Jurkat, Clone E6-1 (cell line): ENCODE results near the gene NSUN2.
"Not testable (repeated sequence)": the region's sequence is repeated elsewhere in the genome, so short reads cannot be mapped to it uniquely, and the experiment has no call there.

Experiments
- DNase-seq: peaks from one replicate; pipeline ENCODE4 v3.0.0-alpha.2; 2011; ENCODE audit warnings: low read depth, low spot score
- H3K4me3 ChIP-seq: 2 replicates; pipeline ENCODE4 v1.5.1; 2011; ENCODE audit warnings: mild to moderate bottlenecking, low read length, control low read depth, moderate library complexity

NSUN2 gene

GRCh38 chr5:6572825-6573380 is 59.9 kb downstream of the NSUN2 start:
- H3K4me3 ChIP-seq = no peak overlapping the region
- DNase-seq = no peak

GRCh38 chr5:6572086-6572824 is 60.6 kb downstream of the NSUN2 start:
- no peak overlapping the region for H3K4me3 ChIP-seq
- no peak for DNase-seq

DNA sequence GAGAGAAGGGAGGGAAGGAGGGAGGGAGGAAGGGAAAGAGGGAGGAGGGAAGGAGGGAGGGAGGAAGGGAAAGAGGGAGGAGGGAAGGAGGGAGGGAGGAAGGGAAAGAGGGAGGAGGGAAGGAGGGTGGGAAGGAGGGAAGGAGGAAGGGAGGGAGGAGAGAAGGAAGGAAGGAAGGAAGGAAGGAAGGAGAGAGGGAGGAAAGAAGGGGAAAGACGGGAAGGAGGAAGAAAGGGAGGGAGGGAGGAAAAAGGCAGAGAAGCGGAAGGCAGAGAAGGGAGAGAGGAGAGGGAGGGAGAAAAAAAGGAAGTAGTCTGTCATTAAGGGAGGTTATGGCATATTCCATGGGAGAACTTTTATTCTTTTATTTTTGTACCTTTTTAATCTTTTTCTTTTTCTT is 61.2 kb downstream of the NSUN2 start:
- not testable (repeated sequence) for H3K4me3 ChIP-seq, DNase-seq

DNA sequence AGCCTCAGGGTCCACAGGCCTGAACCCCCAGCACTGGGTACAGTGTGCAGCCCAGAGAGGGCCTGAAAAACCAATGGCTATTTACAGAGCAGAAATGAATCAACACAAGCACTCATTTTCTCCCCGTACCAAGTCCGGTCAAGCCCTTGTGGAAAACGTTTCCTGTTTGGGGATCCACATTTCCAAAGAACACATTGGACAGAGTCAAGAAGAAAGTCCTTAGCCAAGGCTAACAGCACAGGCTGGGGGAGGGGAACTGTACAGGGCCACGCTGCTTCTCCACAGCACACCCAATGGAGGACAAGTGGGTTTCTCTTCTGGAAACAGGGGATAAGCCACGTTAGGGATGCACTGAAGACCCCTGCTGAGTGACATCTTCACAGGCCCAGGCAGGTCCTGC is 62.3 kb downstream of the NSUN2 start:
- no peak overlapping the region for H3K4me3 ChIP-seq
- no peak for DNase-seq

GRCh38 chr5:6568889-6569288 is 64.0 kb downstream of the NSUN2 start:
- DNase-seq = no peak
- H3K4me3 ChIP-seq = no peak overlapping the region

- no peak overlapping the region for H3K4me3 ChIP-seq
- DNase-seq = no peak
Observed at GRCh38 chr5:6568383-6568782, 64.5 kb downstream of the NSUN2 start.

DNA sequence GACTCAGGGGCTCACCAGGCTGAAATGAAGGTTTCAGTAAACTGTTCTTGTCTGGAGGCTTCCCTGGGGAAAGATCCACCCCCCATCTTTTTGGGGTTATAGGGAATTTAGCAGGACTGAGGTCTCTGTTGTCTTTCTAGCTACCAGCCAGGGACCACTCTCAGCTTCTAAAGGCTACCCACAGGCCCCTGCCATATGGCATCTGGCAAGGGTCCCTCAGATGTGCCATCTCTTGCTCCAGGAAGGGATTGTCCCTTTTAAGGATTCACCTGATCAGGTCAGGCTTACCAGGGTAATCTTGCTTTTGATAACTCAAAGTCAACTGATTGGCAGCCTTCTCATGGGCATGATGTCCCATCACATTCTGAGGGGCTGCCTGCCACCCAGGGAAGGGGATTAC is 65.0 kb downstream of the NSUN2 start:
- H3K4me3 ChIP-seq = no peak overlapping the region
- no peak for DNase-seq

GRCh38 chr5:6567068-6567467 is 65.8 kb downstream of the NSUN2 start:
- no peak overlapping the region for H3K4me3 ChIP-seq

GRCh38 chr5:6565492-6565891 is 67.4 kb downstream of the NSUN2 start:
- no peak for DNase-seq
- H3K4me3 ChIP-seq = no peak overlapping the region

More at GRCh38 chr5:6567068-6567467, 65.8 kb downstream of the NSUN2 start:
- DNase-seq = no peak

DNA sequence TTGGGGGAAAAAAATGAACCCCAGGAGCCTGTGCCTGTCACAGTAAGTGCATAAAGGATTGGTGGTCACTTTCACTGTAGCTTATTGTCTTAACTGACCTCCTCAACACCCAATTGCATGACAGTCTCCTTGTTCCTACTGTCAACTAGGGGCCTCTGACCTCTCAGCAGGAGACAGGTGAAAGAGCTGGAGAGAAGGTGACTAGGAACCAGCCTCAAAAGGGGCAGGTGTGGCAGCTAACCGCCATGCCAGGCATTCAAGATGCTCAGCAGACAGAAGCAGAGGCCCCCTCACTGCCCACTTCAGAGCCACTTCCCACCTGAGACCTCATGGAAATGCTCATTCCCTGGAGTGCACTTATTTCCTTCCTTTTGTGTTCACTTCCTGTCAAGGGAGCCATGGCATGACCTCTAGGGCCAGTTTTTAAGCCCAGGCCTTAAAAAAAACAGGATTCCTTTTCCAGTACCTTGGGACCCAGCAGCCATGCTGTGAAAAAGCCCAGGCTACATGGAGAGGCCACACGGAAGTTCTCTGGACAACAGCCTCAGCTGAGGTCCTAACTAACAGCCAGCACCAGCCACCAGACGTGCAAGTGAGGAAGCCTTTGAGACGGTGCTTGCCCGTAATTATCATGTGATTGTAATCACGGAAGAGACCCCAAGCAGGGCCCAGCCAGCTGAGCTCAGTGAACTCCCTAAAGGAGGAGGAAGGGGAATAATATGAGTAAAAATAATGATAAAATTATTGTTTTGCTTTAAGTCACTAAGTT is 74.9 kb downstream of the NSUN2 start:
- no peak for DNase-seq

DNA sequence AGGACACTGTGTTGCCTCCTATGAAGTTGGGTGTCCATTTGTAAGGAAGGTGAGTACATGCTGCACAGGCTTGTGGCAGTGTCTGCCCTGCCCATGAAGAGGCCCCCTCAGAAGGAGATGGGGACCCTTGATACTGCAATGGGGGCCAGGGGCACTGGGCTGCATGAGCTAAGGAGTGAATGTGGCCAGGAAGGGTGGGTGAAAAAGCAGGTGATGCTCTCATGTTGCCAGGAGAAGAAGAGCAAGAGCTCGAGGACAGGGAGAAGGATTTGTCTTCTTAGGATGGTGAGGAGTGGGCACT is 76.1 kb downstream of the NSUN2 start:
- H3K4me3 ChIP-seq = no peak overlapping the region
- no peak for DNase-seq

More for the DNA sequence above, 74.9 kb downstream of the NSUN2 start:
- no peak overlapping the region for H3K4me3 ChIP-seq

DNA sequence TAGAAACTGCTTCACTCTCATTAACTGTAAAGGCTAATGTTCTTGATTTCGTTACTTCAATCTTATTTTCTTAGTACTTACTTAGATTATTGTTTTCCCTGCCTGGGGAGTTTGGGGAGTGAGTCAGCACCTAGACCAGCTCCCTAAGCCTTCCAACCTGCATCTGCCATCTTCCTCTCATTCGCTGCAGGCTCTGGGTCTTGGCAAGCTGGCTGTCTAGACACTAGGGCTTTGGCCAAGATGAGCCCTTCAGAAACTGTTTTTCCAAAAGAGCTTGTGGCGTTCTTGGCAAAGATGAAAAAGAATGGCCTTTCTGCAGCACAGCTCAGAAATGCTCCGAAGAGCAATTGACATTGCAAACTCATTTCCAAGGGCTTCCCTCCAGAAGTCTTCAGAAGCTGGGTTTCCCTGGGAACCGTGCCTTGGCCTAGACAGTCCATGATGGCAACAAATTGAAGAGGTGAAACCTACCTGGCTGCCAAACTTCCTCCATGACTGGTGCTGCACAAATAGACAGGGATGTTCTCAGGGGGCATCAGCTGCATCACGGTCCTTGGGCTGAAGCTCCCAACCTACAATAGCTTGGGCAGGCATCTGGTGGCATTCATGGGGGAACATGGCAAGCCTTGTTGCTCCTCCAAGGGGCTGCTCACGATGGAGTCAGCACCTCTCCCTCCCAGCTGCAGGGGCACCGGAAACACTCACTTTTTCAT is 76.6 kb downstream of the NSUN2 start:
- no peak overlapping the region for H3K4me3 ChIP-seq
- no peak for DNase-seq

- H3K4me3 ChIP-seq = no peak overlapping the region
- no peak for DNase-seq
Observed at GRCh38 chr5:6554812-6555211, 78.0 kb downstream of the NSUN2 start.

GRCh38 chr5:6553972-6554371 is 78.9 kb downstream of the NSUN2 start:
- H3K4me3 ChIP-seq = no peak overlapping the region
- no peak for DNase-seq

GRCh38 chr5:6552612-6553011 is 80.2 kb downstream of the NSUN2 start:
- no peak overlapping the region for H3K4me3 ChIP-seq
- DNase-seq = no peak

DNA sequence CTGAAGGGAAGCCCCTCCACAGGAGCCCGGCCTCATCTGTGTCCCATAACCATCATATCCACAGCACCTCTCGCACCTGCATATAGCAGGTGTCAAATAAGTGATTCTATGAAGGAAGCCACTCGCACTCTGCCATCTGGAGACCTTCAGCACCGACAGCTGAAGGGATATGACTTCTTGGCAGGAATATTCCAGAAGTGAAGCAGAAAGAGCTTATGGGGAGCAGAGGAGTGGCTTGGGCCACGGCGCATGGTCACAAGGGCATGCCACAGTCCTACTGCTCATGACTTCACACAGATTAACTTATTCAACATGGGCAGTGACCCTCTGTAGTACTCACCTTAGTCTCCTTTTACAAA is 80.9 kb downstream of the NSUN2 start:
- no peak overlapping the region for H3K4me3 ChIP-seq

GRCh38 chr5:6551287-6551954 is 81.4 kb downstream of the NSUN2 start:
- H3K4me3 ChIP-seq = no peak overlapping the region
- no peak for DNase-seq

More for the DNA sequence above, 80.9 kb downstream of the NSUN2 start:
- no peak for DNase-seq

DNA sequence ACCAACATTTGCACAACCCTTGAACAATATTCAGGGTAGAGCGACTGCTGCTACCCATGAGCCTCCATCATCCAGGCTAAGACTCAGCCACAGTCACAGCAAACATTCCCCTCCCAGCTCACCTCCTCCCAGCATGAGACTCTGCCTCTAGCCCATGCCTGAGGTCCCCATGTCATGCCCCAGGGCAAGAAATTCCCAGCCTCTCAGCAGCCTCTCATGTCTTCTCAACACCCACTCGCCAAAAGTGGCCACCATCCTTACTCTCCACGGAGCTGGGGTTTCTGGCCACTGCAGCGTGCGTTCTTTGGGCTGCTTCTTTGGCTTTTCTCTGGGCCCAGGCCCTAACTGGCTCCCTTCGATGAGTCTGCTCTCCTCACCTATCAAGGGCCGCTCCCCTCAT is 82.2 kb downstream of the NSUN2 start:
- no peak for DNase-seq
- H3K4me3 ChIP-seq = no peak overlapping the region
